PC-9 (cell line): ENCODE results near the gene PSD4.

Source experiments
- CTCF ChIP-seq: fragments of 200-600 bp; sonication (generic); conservative IDR thresholded peaks from 2 replicates; pipeline ENCODE4 v1.6.1; 2017; ENCODE audit warnings: mixed run types, antibody characterized with exemption, mild to moderate bottlenecking, moderate library complexity
- EZH2 ChIP-seq: fragments of 200-600 bp; sonication (generic); IDR thresholded peaks from 2 replicates; pipeline ENCODE4 v1.8.0; 2017; ENCODE audit warnings: antibody characterized with exemption, low read depth

GRCh38 chr2:113240150-113240914 is 66.6 kb downstream of the PSD4 start:
- TF ChIP-seq CTCF (no peak), EZH2 (no peak)
